Mesenchymal stem cell (in vitro differentiated cells and primary cell): ENCODE data around the gene NUCB1.
"Not testable (repeated sequence)": the region's sequence is repeated elsewhere in the genome, so short reads cannot be mapped to it uniquely, and the experiment has no call there.

Source experiments
- DNase-seq: peaks from one replicate; pipeline ENCODE4 v3.0.0-alpha.2; 2013
- H2AFZ ChIP-seq: one replicate; pipeline ENCODE4 v1.6.1; 2013; ENCODE audit warnings: low read depth, mild to moderate bottlenecking, control low read depth, inconsistent platforms, low read length, moderate library complexity
- H2AK5ac ChIP-seq: 2 replicates; pipeline ENCODE4 v1.6.1; 2013; ENCODE audit warnings: low read length, moderate library complexity, mild to moderate bottlenecking, inconsistent platforms; ENCODE audit not compliant: severe bottlenecking
- H2BK120ac ChIP-seq: one replicate; pipeline ENCODE4 v1.6.1; 2013; ENCODE audit warnings: low read depth, mild to moderate bottlenecking, inconsistent platforms, low read length, moderate library complexity
- H2BK12ac ChIP-seq, 2 experiments: one replicate each; pipeline ENCODE4 v1.6.1; 2013; ENCODE audit warnings: inconsistent platforms in 2 of 2, low read length in 2 of 2, mild to moderate bottlenecking in 2 of 2, moderate library complexity in 2 of 2, control low read depth in 1 of 2
- H2BK15ac ChIP-seq: one replicate; pipeline ENCODE4 v1.6.1; 2013; ENCODE audit warnings: mild to moderate bottlenecking, low read depth, inconsistent platforms; ENCODE audit not compliant: poor library complexity, severe bottlenecking
- H2BK5ac ChIP-seq: 2 replicates; pipeline ENCODE4 v1.6.1; 2013; ENCODE audit warnings: low read depth, mild to moderate bottlenecking, low read length, control low read depth, inconsistent platforms; ENCODE audit not compliant: poor library complexity, severe bottlenecking
- H3K14ac ChIP-seq, 2 experiments: one replicate each; pipeline ENCODE4 v1.6.1; 2013; ENCODE audit warnings: inconsistent platforms in 2 of 2, low read length in 2 of 2, control low read depth in 1 of 2, mild to moderate bottlenecking in 1 of 2, moderate library complexity in 1 of 2
- H3K18ac ChIP-seq, 2 experiments: one replicate each; pipeline ENCODE4 v1.6.1; 2013; ENCODE audit warnings: inconsistent platforms in 2 of 2, low read length in 2 of 2, control low read depth in 1 of 2, low read depth in 1 of 2, mild to moderate bottlenecking in 1 of 2
- H3K23ac ChIP-seq, 2 experiments: one replicate each; pipeline ENCODE4 v1.6.1; 2013; ENCODE audit warnings: inconsistent platforms in 2 of 2, low read length in 2 of 2, mild to moderate bottlenecking in 2 of 2, moderate library complexity in 2 of 2, control low read depth in 1 of 2
- H3K27ac ChIP-seq: 2 replicates; pipeline ENCODE4 v1.5.1; 2013; ENCODE audit warnings: mild to moderate bottlenecking, moderate library complexity, low read length, control low read depth, inconsistent platforms; ENCODE audit not compliant: poor library complexity, severe bottlenecking
- H3K27me3 ChIP-seq, 2 experiments: 2 replicates each; pipeline versions ENCODE4 v1.6.1 to v1.7.0; 2013; ENCODE audit warnings: low read length in 2 of 2, mild to moderate bottlenecking in 2 of 2, moderate library complexity in 2 of 2, control low read depth in 1 of 2, inconsistent platforms in 1 of 2; ENCODE audit not compliant: control insufficient read depth in 1 of 2, insufficient read depth in 1 of 2
- H3K36me3 ChIP-seq, 2 experiments: 2 replicates each; pipeline versions ENCODE4 v1.6.1 to v1.7.0; 2013; ENCODE audit warnings: low read length in 2 of 2, control low read depth in 1 of 2, inconsistent platforms in 1 of 2, low read depth in 1 of 2, mild to moderate bottlenecking in 1 of 2; ENCODE audit not compliant: insufficient read depth in 2 of 2, control insufficient read depth in 1 of 2
- H3K4ac ChIP-seq, 2 experiments: one replicate each; pipeline ENCODE4 v1.6.1; 2013; ENCODE audit warnings: inconsistent platforms in 2 of 2, low read length in 2 of 2, mild to moderate bottlenecking in 2 of 2, moderate library complexity in 2 of 2, control low read depth in 1 of 2, low read depth in 1 of 2
- H3K4me1 ChIP-seq: 2 replicates; pipeline ENCODE4 v1.6.1; 2013; ENCODE audit warnings: low read depth, low read length, control low read depth; ENCODE audit not compliant: control insufficient read depth, insufficient read depth
- H3K4me2 ChIP-seq: 2 replicates; pipeline ENCODE4 v1.6.1; 2013; ENCODE audit warnings: low read length, mild to moderate bottlenecking, inconsistent platforms; ENCODE audit not compliant: poor library complexity, severe bottlenecking
- H3K4me3 ChIP-seq, 2 experiments: 2 replicates each; pipeline versions ENCODE4 v1.5.1 to v1.7.0; 2013; ENCODE audit warnings: low read length in 2 of 2, mild to moderate bottlenecking in 2 of 2, control low read depth in 1 of 2, low read depth in 1 of 2; ENCODE audit not compliant: insufficient read depth in 1 of 2
- H3K79me1 ChIP-seq: replicated peaks from 2 replicates; pipeline ENCODE4 v1.6.1; 2013; ENCODE audit warnings: mild to moderate bottlenecking, control low read depth, low read length, inconsistent platforms; ENCODE audit not compliant: poor library complexity, severe bottlenecking
- H3K9ac ChIP-seq: 2 replicates; pipeline ENCODE4 v1.7.0; 2013; ENCODE audit warnings: mild to moderate bottlenecking, low read length, moderate library complexity
- H3K9me3 ChIP-seq: 2 replicates; pipeline ENCODE4 v1.7.0; 2013; ENCODE audit warnings: mild to moderate bottlenecking, low read length; ENCODE audit not compliant: control insufficient read depth
- H4K8ac ChIP-seq: one replicate; pipeline ENCODE4 v1.6.1; 2013; ENCODE audit warnings: inconsistent platforms, mild to moderate bottlenecking, low read length, moderate library complexity
- H4K91ac ChIP-seq: one replicate; pipeline ENCODE4 v1.6.1; 2013; ENCODE audit warnings: mild to moderate bottlenecking, low read length, inconsistent platforms
- WGBS: methylation state at CpG from one replicate; pipeline ENCODE4 v1.1.7; 2013; ENCODE audit warnings: mixed read lengths; 5-methylcytosine and 5-hydroxymethylcytosine counted together

Gene NUCB1

DNA sequence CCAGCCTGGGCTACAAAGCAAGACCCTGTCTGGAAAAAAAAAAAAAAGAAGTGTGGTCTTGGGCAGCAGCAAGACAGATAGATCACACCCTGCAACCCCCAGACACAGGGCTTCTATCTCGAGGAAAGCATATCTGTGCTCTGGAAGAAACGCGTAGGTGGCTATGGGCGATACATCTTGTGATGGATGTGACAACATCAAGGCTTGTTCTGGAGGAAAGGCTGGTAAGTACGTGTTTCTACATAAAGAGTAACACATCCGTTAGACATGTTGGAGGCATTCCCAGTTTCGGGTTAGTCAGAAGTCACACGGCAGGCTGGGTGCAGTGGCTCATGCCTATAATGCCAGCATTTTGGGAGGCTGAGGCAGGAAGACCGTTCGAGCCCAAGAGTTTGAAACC is 26.8 kb downstream of the NUCB1 start:
- no peak overlapping the region for H4K8ac ChIP-seq
- H3K18ac ChIP-seq: peak overlapping the region in 1 of 2 experiments; percentile 21
- H2BK5ac ChIP-seq: no peak overlapping the region
- H3K4me1 ChIP-seq: peaks cover 7% of the 10 kb centered on the region
- H2AFZ ChIP-seq: no peak overlapping the region
- no peaks in the 10 kb centered on the region for H3K79me1 ChIP-seq
- WGBS: 75% methylated on average over 10 of the region's 10 CpGs
- H4K91ac ChIP-seq: no peak overlapping the region
- H2BK12ac ChIP-seq: no peak overlapping the region
- no peaks in the 10 kb centered on the region for H3K27me3 ChIP-seq
- no peak overlapping the region for H2AK5ac ChIP-seq
- H3K23ac ChIP-seq: no peak overlapping the region
- no peak overlapping the region for H3K27ac ChIP-seq
- no peak overlapping the region for H2BK15ac ChIP-seq
- H3K4me2 ChIP-seq: no peak overlapping the region
- no peak overlapping the region for H3K4ac ChIP-seq
- H3K4me3 ChIP-seq: no peak overlapping the region
- peak; percentile 84 for DNase-seq
- H3K9me3 ChIP-seq: no peaks in the 10 kb centered on the region
- H3K9ac ChIP-seq: peak overlapping the region; percentile 67
- no peak overlapping the region for H2BK120ac ChIP-seq
- peaks cover 10 to 14% of the 10 kb centered on the region in 2 experiments for H3K36me3 ChIP-seq
- no peak overlapping the region for H3K14ac ChIP-seq

DNA sequence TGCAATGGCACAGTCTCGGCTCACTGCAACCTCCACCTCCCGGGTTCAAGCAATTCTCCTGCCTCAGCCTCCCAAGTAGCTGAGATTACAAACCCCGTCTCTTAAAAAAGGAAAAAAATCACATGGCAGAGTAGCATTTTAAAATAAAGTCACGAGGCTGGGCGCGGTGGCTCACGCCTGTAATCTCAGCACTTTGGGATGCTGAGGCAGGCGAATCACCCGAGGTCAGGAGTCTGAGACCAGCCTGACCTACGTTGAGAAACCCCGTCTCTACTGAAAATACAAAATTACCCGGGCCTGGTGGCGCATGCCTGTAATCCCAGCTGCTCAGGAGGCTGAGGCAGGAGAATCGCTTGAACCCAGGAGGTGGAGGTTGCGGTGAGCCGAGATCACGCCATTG is 27.6 kb downstream of the NUCB1 start:
- H3K79me1 ChIP-seq, H3K18ac ChIP-seq, H3K23ac ChIP-seq, H3K9ac ChIP-seq, H3K4me3 ChIP-seq, H3K4ac ChIP-seq, H3K4me1 ChIP-seq, H2BK5ac ChIP-seq, H3K27ac ChIP-seq, H3K14ac ChIP-seq, H2BK12ac ChIP-seq, H4K8ac ChIP-seq, H2BK15ac ChIP-seq, H2BK120ac ChIP-seq, H3K9me3 ChIP-seq, H3K4me2 ChIP-seq, H3K27me3 ChIP-seq, H4K91ac ChIP-seq, H2AK5ac ChIP-seq, H2AFZ ChIP-seq, H3K36me3 ChIP-seq, DNase-seq: not testable (repeated sequence)
- 94% methylated on average over 16 of the region's 17 CpGs for WGBS

DNA sequence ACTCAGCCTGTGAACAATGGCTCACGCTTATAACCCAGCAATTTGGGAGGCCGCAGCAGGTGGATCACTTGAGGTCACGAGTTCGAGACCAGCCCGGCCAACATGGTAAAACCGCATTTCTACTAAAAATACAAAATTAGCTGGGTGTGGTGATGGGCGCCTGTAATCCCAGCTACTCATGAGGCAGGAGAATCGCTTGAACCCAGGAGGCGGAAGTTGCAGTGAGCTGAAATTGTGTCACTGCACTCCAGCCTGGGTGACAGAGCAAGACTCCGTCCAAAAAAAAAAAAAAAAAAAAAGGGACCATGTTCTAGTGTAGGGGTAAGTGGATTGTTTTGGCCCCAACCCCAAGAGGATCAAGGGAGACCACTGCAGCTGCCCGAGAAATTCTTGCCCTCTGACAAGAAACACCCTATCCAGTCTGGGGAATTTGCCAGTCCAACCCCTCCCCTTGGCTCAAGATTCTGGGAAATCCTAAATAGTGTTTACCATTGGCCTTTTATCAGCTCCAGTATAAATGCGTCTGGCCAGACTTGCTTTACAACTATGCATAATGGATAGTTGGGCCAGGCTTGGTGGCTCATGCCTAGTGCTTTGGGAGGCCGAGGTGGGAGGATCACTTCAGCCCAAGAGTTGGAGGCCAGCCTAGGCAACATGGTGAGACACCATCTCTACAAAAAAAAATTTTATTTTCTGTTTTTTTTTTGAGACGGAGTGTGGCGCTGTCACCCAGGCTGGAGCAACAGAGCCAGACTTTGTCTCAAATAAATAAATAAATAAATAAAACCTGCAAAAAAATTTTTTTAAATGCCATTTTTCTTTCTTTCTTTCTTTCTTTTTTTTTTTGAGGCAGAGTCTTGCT is 28.3 kb downstream of the NUCB1 start:
- Histone ChIP-seq H2BK120ac (no peak overlapping the region), H2BK5ac (no peak overlapping the region), H3K14ac (no peak overlapping the region), H3K79me1 (no peaks in the 10 kb centered on the region), H2BK12ac (no peak overlapping the region), H4K8ac (no peak overlapping the region), H3K23ac (no peak overlapping the region), H4K91ac (no peak overlapping the region), H3K27me3 (peaks cover 0 to 9% of the 10 kb centered on the region in 2 experiments), H2BK15ac (no peak overlapping the region), H3K18ac (no peak overlapping the region), H3K36me3 (no peaks in the 10 kb centered on the region), H2AK5ac (no peak overlapping the region), H3K4me3 (no peak overlapping the region), H3K4me1 (peaks cover 9% of the 10 kb centered on the region), H3K4me2 (no peak overlapping the region), H2AFZ (no peak overlapping the region), H3K9me3 (no peaks in the 10 kb centered on the region), H3K27ac (no peak overlapping the region), H3K4ac (no peak overlapping the region), H3K9ac (no peak overlapping the region)
- no peak for DNase-seq
- 94% methylated on average over 13 of the region's 15 CpGs for WGBS

DNA sequence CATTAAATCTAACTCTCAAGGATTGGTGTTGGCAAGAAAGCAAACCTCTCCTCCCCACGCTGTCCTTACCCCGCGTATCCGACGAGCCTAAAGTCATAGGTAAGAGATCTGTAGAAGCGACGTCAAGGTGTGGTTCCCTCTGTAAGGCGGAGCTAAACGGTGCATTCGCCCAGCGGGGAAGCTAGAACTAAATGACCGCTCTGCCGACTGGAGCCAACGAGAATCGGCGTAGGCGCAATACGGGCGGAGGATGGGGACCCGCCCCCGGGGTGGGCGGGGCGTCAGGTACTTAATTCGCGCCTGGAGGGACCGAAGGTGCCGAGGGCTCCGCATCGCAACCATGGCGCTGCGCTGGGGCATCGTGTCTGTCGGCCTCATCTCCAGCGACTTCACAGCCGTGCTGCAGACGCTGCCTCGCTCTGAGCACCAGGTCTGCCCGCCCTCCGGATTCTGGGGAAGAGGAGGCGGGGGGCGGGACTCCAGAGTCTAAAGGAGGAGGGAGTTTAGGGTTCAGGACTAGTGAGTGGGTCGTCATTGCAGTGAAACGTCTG is 33.3 kb downstream of the NUCB1 start, which contains the start of gene DHDH:
Gene DHDH, plus strand, starts transcription at position 318 of the 551 bp plus-strand sequence. Its CDS starts 23 bp downstream, at position 341.
- WGBS: 2% methylated on average over 35 of the region's 43 CpGs
- DNase-seq: peak; percentile 72

More for the DNA sequence above, 33.3 kb downstream of the NUCB1 start, which contains the start of gene DHDH:
- Histone ChIP-seq H3K14ac (peak within 1 kb of the TSS in 1 of 2 experiments; percentile 78), H2AK5ac (no peak within 1 kb of the TSS), H3K4ac (no peak within 1 kb of the TSS), H3K4me3 (peak within 1 kb of the TSS; percentile 61 to 80), H2AFZ (peak within 1 kb of the TSS; percentile 90), H3K23ac (no peak within 1 kb of the TSS), H2BK12ac (no peak within 1 kb of the TSS), H3K27me3 (peaks cover 0 to 9% of the 10 kb centered on the region in 2 experiments), H4K91ac (no peak within 1 kb of the TSS), H3K36me3 (no peaks in the 10 kb centered on the region), H3K4me2 (peak within 1 kb of the TSS; percentile 82), H2BK120ac (peak within 1 kb of the TSS; percentile 30), H3K9me3 (no peaks in the 10 kb centered on the region), H4K8ac (peak within 1 kb of the TSS; percentile 24), H2BK5ac (no peak within 1 kb of the TSS), H3K27ac (no peak within 1 kb of the TSS), H2BK15ac (peak within 1 kb of the TSS; percentile 52), H3K79me1 (no peaks in the 10 kb centered on the region), H3K4me1 (peaks cover 8% of the 10 kb centered on the region), H3K18ac (peak within 1 kb of the TSS in 1 of 2 experiments; percentile 46), H3K9ac (peak within 1 kb of the TSS; percentile 67)
